SU-DHL-6 (cell line): ENCODE measurements around the gene MIOS.

Source experiments
- H2AFZ ChIP-seq: fragments of 200-600 bp; sonication (generic); 2 replicates; pipeline ENCODE4 v1.6.1; 2014; ENCODE audit warnings: low read depth, mild to moderate bottlenecking, moderate library complexity, mixed read lengths, antibody characterized with exemption, low read length; ENCODE audit not compliant: severe bottlenecking
- H3F3A ChIP-seq: fragments of 200-600 bp; shearing (Covaris generic); 2 replicates; pipeline ENCODE4 v1.6.0; 2016; ENCODE audit warnings: antibody characterized with exemption, mild to moderate bottlenecking; ENCODE audit not compliant: insufficient read depth
- H3K27ac ChIP-seq: fragments of 200-600 bp; sonication (generic); 2 replicates; pipeline ENCODE4 v1.5.1; 2016; ENCODE audit warnings: low read depth, mild to moderate bottlenecking, low read length, moderate library complexity, mixed read lengths
- H3K27me3 ChIP-seq: fragments of 200-600 bp; sonication (generic), shearing (Covaris generic); 2 replicates; pipeline ENCODE4 v1.6.0; 2014; ENCODE audit warnings: mild to moderate bottlenecking, low read length
- H3K36me3 ChIP-seq: fragments of 200-600 bp; sonication (generic); 2 replicates; pipeline ENCODE4 v1.6.1; 2014; ENCODE audit warnings: mild to moderate bottlenecking, low read length, mixed read lengths
- H3K4me2 ChIP-seq: fragments of 300-600, 200-600 bp; shearing (Covaris generic), sonication (generic); 2 replicates; pipeline ENCODE4 v1.6.0; 2014; ENCODE audit warnings: low read length, low read depth, mild to moderate bottlenecking; ENCODE audit not compliant: poor library complexity, severe bottlenecking
- H3K4me3 ChIP-seq: fragments of 200-600 bp; sonication (generic); 2 replicates; pipeline ENCODE4 v1.5.1; 2014; ENCODE audit warnings: antibody characterized with exemption, low read length, mild to moderate bottlenecking, mixed read lengths; ENCODE audit not compliant: insufficient read depth, poor library complexity, severe bottlenecking
- H3K79me2 ChIP-seq: fragments of 200-600 bp; sonication (generic); 2 replicates; pipeline ENCODE4 v1.6.1; 2014; ENCODE audit warnings: mild to moderate bottlenecking, low read length, moderate library complexity; ENCODE audit not compliant: insufficient read depth
- H3K9ac ChIP-seq: fragments of 200-600 bp; sonication (generic); 2 replicates; pipeline ENCODE4 v1.7.0; 2014; ENCODE audit warnings: mild to moderate bottlenecking, low read length
- H3K9me2 ChIP-seq: fragments of 200-600 bp; sonication (generic); replicated peaks from 2 replicates; pipeline ENCODE4 v1.6.1; 2014; ENCODE audit warnings: low read length; ENCODE audit not compliant: insufficient read depth
- H3K9me3 ChIP-seq: fragments of 200-600 bp; sonication (generic); 2 replicates; pipeline ENCODE4 v1.6.1; 2014; ENCODE audit warnings: low read length, mixed read lengths; ENCODE audit not compliant: insufficient read depth
- H4K20me1 ChIP-seq: fragments of 200-600 bp; sonication (generic); 2 replicates; pipeline ENCODE4 v1.6.1; 2014; ENCODE audit warnings: low read depth, mild to moderate bottlenecking, antibody characterized with exemption, low read length, moderate library complexity, mixed read lengths
- EZH2phosphoT487 ChIP-seq: fragments of 200-600 bp; sonication (generic), shearing (Covaris generic); conservative IDR thresholded peaks from 2 replicates; pipeline ENCODE4 v1.6.1; 2018; ENCODE audit warnings: mild to moderate bottlenecking, antibody characterized with exemption, low read length, moderate library complexity, mixed read lengths
- TF ChIP-seq, protein P1 (sequence below): fragments of 200-600 bp; sonication (generic); IDR thresholded peaks from one replicate; pipeline ENCODE4 v1.5.1; 2017; ENCODE audit warnings: antibody characterized with exemption, mild to moderate bottlenecking, low read length, moderate library complexity; ENCODE audit not compliant: insufficient read depth, poor library complexity, severe bottlenecking

The MIOS gene

GRCh38 chr7:7563813-7564212, 2.9 kb upstream of the MIOS start:
- H3K27ac ChIP-seq: no peak overlapping the region
- TF ChIP-seq, protein P1, sequence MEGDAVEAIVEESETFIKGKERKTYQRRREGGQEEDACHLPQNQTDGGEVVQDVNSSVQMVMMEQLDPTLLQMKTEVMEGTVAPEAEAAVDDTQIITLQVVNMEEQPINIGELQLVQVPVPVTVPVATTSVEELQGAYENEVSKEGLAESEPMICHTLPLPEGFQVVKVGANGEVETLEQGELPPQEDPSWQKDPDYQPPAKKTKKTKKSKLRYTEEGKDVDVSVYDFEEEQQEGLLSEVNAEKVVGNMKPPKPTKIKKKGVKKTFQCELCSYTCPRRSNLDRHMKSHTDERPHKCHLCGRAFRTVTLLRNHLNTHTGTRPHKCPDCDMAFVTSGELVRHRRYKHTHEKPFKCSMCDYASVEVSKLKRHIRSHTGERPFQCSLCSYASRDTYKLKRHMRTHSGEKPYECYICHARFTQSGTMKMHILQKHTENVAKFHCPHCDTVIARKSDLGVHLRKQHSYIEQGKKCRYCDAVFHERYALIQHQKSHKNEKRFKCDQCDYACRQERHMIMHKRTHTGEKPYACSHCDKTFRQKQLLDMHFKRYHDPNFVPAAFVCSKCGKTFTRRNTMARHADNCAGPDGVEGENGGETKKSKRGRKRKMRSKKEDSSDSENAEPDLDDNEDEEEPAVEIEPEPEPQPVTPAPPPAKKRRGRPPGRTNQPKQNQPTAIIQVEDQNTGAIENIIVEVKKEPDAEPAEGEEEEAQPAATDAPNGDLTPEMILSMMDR: no peak
- no peak for TF ChIP-seq EZH2phosphoT487

DNA sequence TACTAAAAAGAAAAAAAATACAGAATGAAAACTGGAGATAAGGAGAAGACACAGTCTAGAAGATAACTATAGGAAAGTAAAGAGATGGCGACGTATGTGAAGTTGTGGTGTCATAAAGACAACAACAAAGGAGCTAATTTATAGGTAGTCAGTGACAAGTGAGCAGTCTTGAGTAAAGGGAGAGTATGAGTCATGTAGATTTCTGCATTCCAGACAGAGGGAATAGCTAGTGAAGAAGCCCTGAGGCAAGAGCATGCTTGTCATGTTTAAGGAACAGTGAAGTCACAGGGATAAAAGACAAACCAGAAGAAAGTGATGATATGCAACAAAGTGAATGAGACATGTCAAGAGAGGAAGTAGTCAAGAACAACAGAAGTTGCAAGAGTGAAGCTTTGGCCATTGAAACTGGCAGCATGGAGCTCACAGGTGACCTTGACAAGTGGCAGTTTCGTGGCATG, 2.3 kb upstream of the MIOS start:
- Histone ChIP-seq H2AFZ (no peak overlapping the region), H3K9ac (no peak overlapping the region), H4K20me1 (no peaks in the 10 kb centered on the region), H3K9me2 (no peaks in the 10 kb centered on the region), H3K9me3 (no peaks in the 10 kb centered on the region), H3K27ac (no peak overlapping the region), H3K4me2 (no peak overlapping the region), H3K4me3 (no peak overlapping the region), H3K79me2 (peaks cover 21% of the 10 kb centered on the region), H3K36me3 (no peaks in the 10 kb centered on the region), H3F3A (peaks cover 19% of the 10 kb centered on the region), H3K27me3 (no peaks in the 10 kb centered on the region)
- TF ChIP-seq EZH2phosphoT487: no peak
- TF ChIP-seq, protein P1: no peak

More at GRCh38 chr7:7563813-7564212, 2.9 kb upstream of the MIOS start:
- Histone ChIP-seq H3K4me2 (no peak overlapping the region), H4K20me1 (no peaks in the 10 kb centered on the region), H3K9ac (no peak overlapping the region), H2AFZ (no peak overlapping the region), H3K79me2 (peaks cover 18% of the 10 kb centered on the region), H3F3A (peaks cover 16% of the 10 kb centered on the region), H3K36me3 (no peaks in the 10 kb centered on the region), H3K4me3 (no peak overlapping the region), H3K27me3 (no peaks in the 10 kb centered on the region), H3K9me3 (no peaks in the 10 kb centered on the region), H3K9me2 (no peaks in the 10 kb centered on the region)

GRCh38 chr7:7565018-7565680, 1.5 kb upstream of the MIOS start:
- no peak overlapping the region for H3K27ac ChIP-seq
- no peaks in the 10 kb centered on the region for H4K20me1 ChIP-seq
- TF ChIP-seq, protein P1: no peak
- no peak for TF ChIP-seq EZH2phosphoT487
- no peak overlapping the region for H2AFZ ChIP-seq
- no peak overlapping the region for H3K4me3 ChIP-seq
- H3K9me3 ChIP-seq: no peaks in the 10 kb centered on the region
- no peak overlapping the region for H3K4me2 ChIP-seq
- H3K9me2 ChIP-seq: no peaks in the 10 kb centered on the region
- H3F3A ChIP-seq: peaks cover 27% of the 10 kb centered on the region
- no peak overlapping the region for H3K9ac ChIP-seq
- H3K27me3 ChIP-seq: no peaks in the 10 kb centered on the region
- H3K79me2 ChIP-seq: peaks cover 29% of the 10 kb centered on the region
- no peaks in the 10 kb centered on the region for H3K36me3 ChIP-seq
